H1 (cell line): ENCODE results near the gene KRTAP17-1.
"Not testable (repeated sequence)": the region's sequence is repeated elsewhere in the genome, so short reads cannot be mapped to it uniquely, and the experiment has no call there.

ENCODE experiments used
- ATF3 ChIP-seq: IDR thresholded peaks from 2 replicates; pipeline ENCODE4 v1.6.1; 2011; ENCODE audit warnings: low read depth, mild to moderate bottlenecking, low read length; ENCODE audit not compliant: insufficient read depth
- CEBPB ChIP-seq: IDR thresholded peaks from 2 replicates; pipeline ENCODE4 v1.6.1; 2012; ENCODE audit warnings: low read depth, low read length
- CHD1 ChIP-seq: IDR thresholded peaks from 2 replicates; pipeline ENCODE4 v1.6.1; 2012; ENCODE audit warnings: low read depth, low read length, improper control_type of control experiment
- CTCF ChIP-seq, 3 experiments: IDR thresholded peaks; 1 replicate in 2 of 3; 2 replicates in 1 of 3; pipeline versions ENCODE4 v1.5.1 to v1.6.1; 2011; ENCODE audit warnings: low read length in 3 of 3, mild to moderate bottlenecking in 3 of 3, inconsistent platforms in 2 of 3, low read depth in 1 of 3, moderate library complexity in 1 of 3; ENCODE audit not compliant: insufficient read depth in 1 of 3; ENCODE audit errors: control extremely low read depth in 1 of 3
- EZH2 ChIP-seq: fragments of 200-600 bp; sonication (generic); IDR thresholded peaks from 2 replicates; pipeline ENCODE4 v1.7.1; 2012; ENCODE audit warnings: low read depth, mild to moderate bottlenecking, moderate library complexity, low read length, inconsistent platforms; ENCODE audit not compliant: severe bottlenecking
- FOSL1 ChIP-seq: IDR thresholded peaks from 2 replicates; pipeline ENCODE4 v1.6.1; 2011; ENCODE audit warnings: mild to moderate bottlenecking, low read depth, low read length, moderate library complexity; ENCODE audit not compliant: insufficient read depth
- MAX ChIP-seq: IDR thresholded peaks from 2 replicates; pipeline ENCODE4 v1.6.1; 2012; ENCODE audit warnings: inconsistent platforms
- POLR2A ChIP-seq, 2 experiments: IDR thresholded peaks; 1 replicate in 1 of 2; 2 replicates in 1 of 2; pipeline ENCODE4 v1.6.1; 2011; ENCODE audit warnings: low read depth in 2 of 2, low read length in 2 of 2, mild to moderate bottlenecking in 2 of 2; ENCODE audit errors: control extremely low read depth in 1 of 2
- RFX5 ChIP-seq: IDR thresholded peaks from 2 replicates; pipeline ENCODE4 v1.6.1; 2011; ENCODE audit warnings: low read depth, low read length, improper control_type of control experiment, borderline replicate concordance

GRCh38 chr17:41346421-41346820 lies 30.9 kb upstream of the KRTAP17-1 start:
- not testable (repeated sequence) for TF ChIP-seq ATF3; CTCF (IDR thresholded peaks at IDR 0.05; ENCODE audit: control extremely low read depth in 1 of 3, insufficient read depth in 1 of 3, low read depth in 1 of 3, low read length in 3 of 3); CHD1; RFX5; EZH2; MAX; POLR2A (IDR thresholded peaks at IDR 0.05; ENCODE audit: control extremely low read depth in 1 of 2, low read depth in 2 of 2, low read length in 2 of 2); CEBPB; FOSL1
